Kidney (tissue), 14 donors: ENCODE measurements around the gene RPS24. TPM values are rescaled to one million over a fixed set of nuclear protein-coding genes. Genes with fewer than 3 reads are reported as not detected.
"Not testable (repeated sequence)": the region's sequence is repeated elsewhere in the genome, so short reads cannot be mapped to it uniquely, and the experiment has no call there.

ENCODE experiments used
- DNase-seq, 5 donors: peaks; one replicate each; pipeline ENCODE4 v3.0.0-alpha.2; 2013 to 2020
- FAIRE-seq: peaks from 2 replicates; lab custom pipeline; 2012; peaks lifted over from hg19 to GRCh38; lab: Jason Lieb, UNC
- H3K27ac ChIP-seq, 2 donors: one replicate each; pipeline ENCODE4 v1.7.0; 2013; ENCODE audit warnings: low read depth in 2 of 2, low read length in 2 of 2, inconsistent platforms in 1 of 2
- H3K27me3 ChIP-seq: one replicate; pipeline ENCODE4 v1.7.1; 2013; ENCODE audit warnings: low read length, inconsistent platforms; ENCODE audit not compliant: control insufficient read depth, insufficient read depth
- H3K36me3 ChIP-seq, 3 donors: one replicate each; pipeline versions ENCODE4 v1.7.0 to v1.7.1; 2013; ENCODE audit warnings: low read length in 3 of 3, control low read depth in 1 of 3, inconsistent platforms in 1 of 3; ENCODE audit not compliant: insufficient read depth in 3 of 3, control insufficient read depth in 2 of 3
- H3K4me1 ChIP-seq, 3 donors: one replicate each; pipeline versions ENCODE4 v1.7.0 to v1.7.1; 2013; ENCODE audit warnings: low read length in 3 of 3, inconsistent platforms in 1 of 3, low read depth in 1 of 3; ENCODE audit not compliant: control insufficient read depth in 2 of 3, insufficient read depth in 2 of 3
- H3K4me3 ChIP-seq, 3 donors: one replicate each; pipeline versions ENCODE4 v1.7.0 to v1.8.1; 2013; ENCODE audit warnings: low read length in 3 of 3, control low read depth in 1 of 3, inconsistent platforms in 1 of 3
- H3K9ac ChIP-seq, 3 donors: one replicate each; pipeline versions ENCODE4 v1.7.0 to v1.7.1; 2013; ENCODE audit warnings: low read length in 3 of 3, control low read depth in 1 of 3, inconsistent platforms in 1 of 3
- H3K9me3 ChIP-seq, 3 donors: one replicate each; pipeline versions ENCODE4 v1.7.0 to v1.7.1; 2013; ENCODE audit warnings: low read length in 3 of 3, control low read depth in 1 of 3, inconsistent platforms in 1 of 3; ENCODE audit not compliant: control insufficient read depth in 2 of 3, insufficient read depth in 1 of 3
- intact Hi-C: fragments of 100-400 bp; cut with DNase I; formaldehyde crosslinking; loops from one replicate; pipeline ENCODE4 v1.11.1; 2022
- polyA plus RNA-seq: library from polyadenylated mRNA; stranded (reverse); fragments of 350-450 nt; fragmentation: Illumina TruSeq; extraction: RNeasy Lipid Tissue Mini Kit (QIAGEN cat#74804); gene quantifications from one replicate; pipeline ENCODE4 v1.2.3, GENCODE V29; 2014; ENCODE audit warnings: low read depth, low replicate concordance; ENCODE audit not compliant: insufficient read depth
- total RNA-seq: library from RNA; stranded (reverse); fragmentation: NEBNext Ultra II Directional; extraction: Animal tissue kit (Norgen Biotek cat#: 25700); gene quantifications from one replicate; pipeline ENCODE4 v1.2.1, GENCODE V29; 2021
- TF ChIP-seq, protein P1 (sequence below): IDR thresholded peaks from 3 replicates; pipeline ENCODE4 v1.5.1; 2012; ENCODE audit warnings: mild to moderate bottlenecking, moderate library complexity, borderline replicate concordance; ENCODE audit not compliant: insufficient read depth; ENCODE audit errors: extremely low read depth
- donor health status: control.
- donor health status: control.
- donor health status: control.
- donor health status: control.
- donor health status: control.
- donor health status: DM: yes; HTN: yes; CAD: no.
- donor health status: Normal renal cell carcinoma (clear cell type).

Gene RPS24
- total and polyA plus RNA-seq, 2 donors from 2014 or later, result 1,088 to 3,199 TPM

DNA sequence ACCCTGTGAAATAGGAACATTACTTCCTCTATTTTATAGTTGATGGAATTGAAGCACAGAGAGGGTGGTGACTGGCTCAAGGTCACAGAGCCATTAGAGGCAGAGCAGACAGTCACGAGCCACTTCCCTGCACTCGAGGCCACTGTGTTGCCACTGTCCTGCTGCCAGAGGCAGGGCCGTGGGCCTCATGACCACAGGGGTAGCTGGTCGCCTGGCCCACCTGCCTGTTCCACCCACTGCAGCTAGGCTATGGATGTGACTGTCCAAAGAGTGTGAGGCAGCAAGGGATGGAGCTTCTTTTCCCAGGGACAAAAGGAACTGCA lies 38.2 kb downstream of the RPS24 start:
- H3K9ac ChIP-seq, result no peak overlapping the region
- TF ChIP-seq, protein P1, sequence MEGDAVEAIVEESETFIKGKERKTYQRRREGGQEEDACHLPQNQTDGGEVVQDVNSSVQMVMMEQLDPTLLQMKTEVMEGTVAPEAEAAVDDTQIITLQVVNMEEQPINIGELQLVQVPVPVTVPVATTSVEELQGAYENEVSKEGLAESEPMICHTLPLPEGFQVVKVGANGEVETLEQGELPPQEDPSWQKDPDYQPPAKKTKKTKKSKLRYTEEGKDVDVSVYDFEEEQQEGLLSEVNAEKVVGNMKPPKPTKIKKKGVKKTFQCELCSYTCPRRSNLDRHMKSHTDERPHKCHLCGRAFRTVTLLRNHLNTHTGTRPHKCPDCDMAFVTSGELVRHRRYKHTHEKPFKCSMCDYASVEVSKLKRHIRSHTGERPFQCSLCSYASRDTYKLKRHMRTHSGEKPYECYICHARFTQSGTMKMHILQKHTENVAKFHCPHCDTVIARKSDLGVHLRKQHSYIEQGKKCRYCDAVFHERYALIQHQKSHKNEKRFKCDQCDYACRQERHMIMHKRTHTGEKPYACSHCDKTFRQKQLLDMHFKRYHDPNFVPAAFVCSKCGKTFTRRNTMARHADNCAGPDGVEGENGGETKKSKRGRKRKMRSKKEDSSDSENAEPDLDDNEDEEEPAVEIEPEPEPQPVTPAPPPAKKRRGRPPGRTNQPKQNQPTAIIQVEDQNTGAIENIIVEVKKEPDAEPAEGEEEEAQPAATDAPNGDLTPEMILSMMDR, result no peak
- H3K9me3 ChIP-seq, result no peaks in the 10 kb centered on the region
- no peak overlapping the region for H3K4me3 ChIP-seq
- no peaks in the 10 kb centered on the region for H3K36me3 ChIP-seq
- no peaks in the 10 kb centered on the region for H3K27me3 ChIP-seq
- intact Hi-C loops, result no loop called here
- DNase-seq (no peak), FAIRE-seq (no peak)
- H3K27ac ChIP-seq, result no peak overlapping the region
- no peaks in the 10 kb centered on the region for H3K4me1 ChIP-seq

DNA sequence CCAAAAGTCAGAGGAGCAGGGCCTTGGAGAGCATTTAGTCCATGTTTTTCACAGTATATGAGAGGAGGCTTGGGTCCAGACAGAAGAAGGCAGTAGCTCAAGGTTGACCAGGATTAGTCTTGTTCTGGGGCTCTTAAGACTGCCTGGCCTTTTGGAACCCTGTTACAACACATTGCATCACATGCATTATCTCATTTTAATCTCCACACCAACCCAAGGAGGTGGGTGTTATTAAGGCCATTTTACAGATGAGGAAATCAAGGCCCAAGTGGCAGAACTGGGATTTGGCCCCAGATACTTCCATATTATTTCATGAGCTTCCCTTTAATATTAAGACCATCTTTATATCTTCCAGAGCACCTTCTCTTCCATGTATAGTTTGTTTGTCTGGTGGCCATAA lies 38.8 kb downstream of the RPS24 start:
- DNase-seq (no peak), FAIRE-seq (no peak)
- TF ChIP-seq, protein P1, result no peak
- H3K9me3 ChIP-seq, result no peaks in the 10 kb centered on the region
- no peak overlapping the region for H3K9ac ChIP-seq
- intact Hi-C loops, result no loop called here
- no peaks in the 10 kb centered on the region for H3K27me3 ChIP-seq
- no peaks in the 10 kb centered on the region for H3K36me3 ChIP-seq
- H3K4me1 ChIP-seq, result no peaks in the 10 kb centered on the region
- no peak overlapping the region for H3K27ac ChIP-seq
- H3K4me3 ChIP-seq, result no peak overlapping the region

DNA sequence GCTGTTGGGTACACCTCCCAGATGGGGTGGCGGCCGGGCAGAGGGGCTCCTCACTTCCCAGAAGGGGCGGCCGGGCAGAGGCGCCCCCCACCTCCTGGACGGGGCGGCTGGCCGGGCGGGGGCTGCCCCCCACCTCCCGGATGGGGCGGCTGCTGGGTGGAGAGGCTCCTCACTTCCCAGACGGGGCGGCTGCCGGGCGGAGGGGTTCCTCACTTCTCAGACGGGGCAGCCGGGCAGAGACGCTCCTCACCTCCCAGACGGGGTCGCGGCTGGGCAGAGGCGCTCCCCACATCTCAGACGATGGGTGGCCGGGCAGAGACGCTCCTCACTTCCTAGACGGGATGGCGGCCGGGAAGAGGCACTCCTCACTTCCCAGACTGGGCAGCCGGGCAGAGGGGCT lies 42.1 kb downstream of the RPS24 start:
- intact Hi-C loops, H3K27me3 ChIP-seq, DNase-seq, H3K4me1 ChIP-seq, H3K4me3 ChIP-seq, H3K9me3 ChIP-seq, H3K27ac ChIP-seq, H3K9ac ChIP-seq, FAIRE-seq, H3K36me3 ChIP-seq: not testable (repeated sequence)

DNA sequence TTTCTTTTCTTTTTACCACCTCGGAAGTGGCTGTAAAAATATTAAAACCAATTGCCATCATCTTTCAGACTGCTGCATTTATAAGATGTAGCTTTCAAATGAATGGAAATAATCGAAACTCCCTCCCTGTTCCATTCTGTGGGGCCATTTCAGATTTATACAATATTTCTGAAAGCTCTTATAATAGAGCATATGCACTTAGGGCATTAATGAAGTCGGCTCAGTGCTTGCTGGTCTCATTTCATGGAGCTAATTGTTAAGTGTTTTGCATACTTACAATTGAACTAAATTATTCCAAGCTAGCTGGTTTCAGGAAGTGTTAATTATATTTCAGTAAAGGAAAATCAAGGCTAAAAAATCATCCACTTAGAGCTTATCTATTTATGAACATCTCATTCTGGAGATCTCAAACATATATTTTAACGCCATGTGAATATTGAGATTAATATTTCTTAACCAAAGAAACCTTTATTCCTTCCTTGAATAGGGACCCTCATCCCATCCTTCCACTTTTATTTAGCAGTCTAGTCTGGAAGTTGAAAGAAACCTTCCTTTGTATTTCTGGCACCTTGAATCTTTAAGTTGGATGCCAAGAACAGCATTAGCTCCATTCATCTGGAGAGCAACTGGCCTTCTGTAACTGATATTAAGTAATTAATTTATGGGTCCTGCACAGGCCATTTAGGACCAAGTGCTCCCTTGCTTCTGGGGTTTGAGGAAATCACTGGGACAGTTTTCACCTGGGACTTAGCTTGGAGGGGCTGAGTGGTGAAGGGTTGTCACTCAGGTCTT lies 45.1 kb downstream of the RPS24 start:
- no peak overlapping the region for H3K9ac ChIP-seq
- intact Hi-C loops, result no loop called here
- H3K4me3 ChIP-seq, result no peak overlapping the region
- H3K36me3 ChIP-seq, result no peaks in the 10 kb centered on the region
- H3K9me3 ChIP-seq, result no peaks in the 10 kb centered on the region
- TF ChIP-seq, protein P1, result no peak
- no peaks in the 10 kb centered on the region for H3K27me3 ChIP-seq
- DNase-seq (no peak), FAIRE-seq (no peak)
- no peaks in the 10 kb centered on the region for H3K4me1 ChIP-seq
- H3K27ac ChIP-seq, result no peak overlapping the region
